Upper lobe of right lung (tissue), 1 donor: ENCODE measurements around the gene ARHGAP19. TPM values are rescaled to one million over a fixed set of nuclear protein-coding genes. Genes with fewer than 3 reads are reported as not detected.

ENCODE experiments used
- ATAC-seq: fragments of 200-7000 bp; cut with Tn5 transposase; one replicate; pipeline ENCODE4 v1.9.1; 2020; ENCODE audit warnings: mild to moderate bottlenecking, moderate library complexity
- DNase-seq: peaks from one replicate; pipeline ENCODE4 v3.0.0-alpha.2; 2020
- H3K27ac ChIP-seq: fragments of 200-600 bp; one replicate; pipeline ENCODE4 v1.8.0; 2022
- H3K27me3 ChIP-seq: fragments of 200-600 bp; one replicate; pipeline ENCODE4 v1.8.0; 2022; ENCODE audit warnings: mild to moderate bottlenecking
- H3K36me3 ChIP-seq: fragments of 200-600 bp; one replicate; pipeline ENCODE4 v1.8.0; 2022
- H3K4me1 ChIP-seq: fragments of 200-600 bp; one replicate; pipeline ENCODE4 v1.8.0; 2022
- H3K4me3 ChIP-seq: fragments of 200-600 bp; one replicate; pipeline ENCODE4 v1.8.0; 2022; ENCODE audit warnings: mild to moderate bottlenecking
- H3K9me3 ChIP-seq: fragments of 200-600 bp; one replicate; pipeline ENCODE4 v1.8.0; 2022
- CTCF ChIP-seq: fragments of 200-600 bp; IDR thresholded peaks from one replicate; pipeline ENCODE4 v1.8.0; 2022; ENCODE audit warnings: antibody characterized with exemption
- intact Hi-C: fragments of 100-400 bp; cut with DNase I; formaldehyde crosslinking; loops from one replicate; pipeline ENCODE4 v1.11.0; 2022
- total RNA-seq: library from RNA; stranded (reverse); fragmentation: NEBNext Ultra II Directional; extraction: Animal tissue kit (Norgen Biotek cat#: 25700); gene quantifications from one replicate; pipeline ENCODE4 v1.2.1, GENCODE V29; 2021
- donor health status: DM: no; HTN: yes; CAD: no; lungs with severe emphysema.

The ARHGAP19 gene
- total RNA-seq, 1 donor from 2014 or later = 14.0 TPM

GRCh38 chr10:97325754-97326153 lies 33.3 kb upstream of the ARHGAP19 start:
- no peaks in the 10 kb centered on the region for H3K9me3 ChIP-seq
- ATAC-seq = no peak

GRCh38 chr10:97323501-97323900 lies 31.1 kb upstream of the ARHGAP19 start:
- H3K36me3 ChIP-seq = peaks cover 3% of the 10 kb centered on the region
- H3K27me3 ChIP-seq = no peaks in the 10 kb centered on the region
- no peak overlapping the region for H3K27ac ChIP-seq
- H3K4me3 ChIP-seq = no peak overlapping the region
- peaks cover 21% of the 10 kb centered on the region for H3K4me1 ChIP-seq
- intact Hi-C loops = no loop called here
- ATAC-seq (no peak), DNase-seq (no peak)
- no peaks in the 10 kb centered on the region for H3K9me3 ChIP-seq
- TF ChIP-seq CTCF = no peak

More at GRCh38 chr10:97325754-97326153, 33.3 kb upstream of the ARHGAP19 start:
- no peak for DNase-seq
- H3K4me1 ChIP-seq = peaks cover 31% of the 10 kb centered on the region
- H3K27me3 ChIP-seq = no peaks in the 10 kb centered on the region
- H3K4me3 ChIP-seq = no peak overlapping the region
- H3K27ac ChIP-seq = no peak overlapping the region
- intact Hi-C loops = no loop called here
- peaks cover 14% of the 10 kb centered on the region for H3K36me3 ChIP-seq
- TF ChIP-seq CTCF = no peak

- Histone ChIP-seq H3K27me3 (no peaks in the 10 kb centered on the region), H3K4me1 (peaks cover 21% of the 10 kb centered on the region), H3K9me3 (no peaks in the 10 kb centered on the region), H3K27ac (peak overlapping the region; percentile 85), H3K36me3 (no peaks in the 10 kb centered on the region), H3K4me3 (peak overlapping the region; percentile 73)
- ATAC-seq (no peak), DNase-seq (no peak)
- TF ChIP-seq CTCF = no peak
- intact Hi-C loops = no loop called here
These were observed 29.4 kb upstream of the ARHGAP19 start for GRCh38 chr10:97321804-97322190.

GRCh38 chr10:97321032-97321803 lies 28.8 kb upstream of the ARHGAP19 start:
- TF ChIP-seq CTCF = no peak
- DNase-seq = peak; percentile 73

GRCh38 chr10:97320480-97321031 lies 28.1 kb upstream of the ARHGAP19 start:
- no peaks in the 10 kb centered on the region for H3K27me3 ChIP-seq
- no peaks in the 10 kb centered on the region for H3K9me3 ChIP-seq
- DNase-seq (peak; percentile 70), ATAC-seq (no peak)
- no peak for TF ChIP-seq CTCF
- H3K36me3 ChIP-seq = no peaks in the 10 kb centered on the region
- H3K4me3 ChIP-seq = peak overlapping the region; percentile 73
- H3K4me1 ChIP-seq = peaks cover 21% of the 10 kb centered on the region
- intact Hi-C loops = no loop called here
- peak overlapping the region; percentile 85 for H3K27ac ChIP-seq

More at GRCh38 chr10:97321032-97321803, 28.8 kb upstream of the ARHGAP19 start:
- ATAC-seq = peak; percentile 33
- no peaks in the 10 kb centered on the region for H3K9me3 ChIP-seq
- H3K27me3 ChIP-seq = no peaks in the 10 kb centered on the region
- H3K27ac ChIP-seq = peak overlapping the region; percentile 85
- H3K4me1 ChIP-seq = peaks cover 21% of the 10 kb centered on the region
- H3K36me3 ChIP-seq = no peaks in the 10 kb centered on the region
- intact Hi-C loops = no loop called here
- peak overlapping the region; percentile 73 for H3K4me3 ChIP-seq
